SU-DHL-6 (cell line): ENCODE data around the gene PCBP2.

Experiments used
- H2AFZ ChIP-seq: fragments of 200-600 bp; sonication (generic); 2 replicates; pipeline ENCODE4 v1.6.1; 2014; ENCODE audit warnings: low read depth, mild to moderate bottlenecking, moderate library complexity, mixed read lengths, antibody characterized with exemption, low read length; ENCODE audit not compliant: severe bottlenecking
- H3F3A ChIP-seq: fragments of 200-600 bp; shearing (Covaris generic); 2 replicates; pipeline ENCODE4 v1.6.0; 2016; ENCODE audit warnings: antibody characterized with exemption, mild to moderate bottlenecking; ENCODE audit not compliant: insufficient read depth
- H3K27ac ChIP-seq: fragments of 200-600 bp; sonication (generic); 2 replicates; pipeline ENCODE4 v1.5.1; 2016; ENCODE audit warnings: low read depth, mild to moderate bottlenecking, low read length, moderate library complexity, mixed read lengths
- H3K27me3 ChIP-seq: fragments of 200-600 bp; sonication (generic), shearing (Covaris generic); 2 replicates; pipeline ENCODE4 v1.6.0; 2014; ENCODE audit warnings: mild to moderate bottlenecking, low read length
- H3K36me3 ChIP-seq: fragments of 200-600 bp; sonication (generic); 2 replicates; pipeline ENCODE4 v1.6.1; 2014; ENCODE audit warnings: mild to moderate bottlenecking, low read length, mixed read lengths
- H3K4me2 ChIP-seq: fragments of 300-600, 200-600 bp; shearing (Covaris generic), sonication (generic); 2 replicates; pipeline ENCODE4 v1.6.0; 2014; ENCODE audit warnings: low read length, low read depth, mild to moderate bottlenecking; ENCODE audit not compliant: poor library complexity, severe bottlenecking
- H3K4me3 ChIP-seq: fragments of 200-600 bp; sonication (generic); 2 replicates; pipeline ENCODE4 v1.5.1; 2014; ENCODE audit warnings: antibody characterized with exemption, low read length, mild to moderate bottlenecking, mixed read lengths; ENCODE audit not compliant: insufficient read depth, poor library complexity, severe bottlenecking
- H3K79me2 ChIP-seq: fragments of 200-600 bp; sonication (generic); 2 replicates; pipeline ENCODE4 v1.6.1; 2014; ENCODE audit warnings: mild to moderate bottlenecking, low read length, moderate library complexity; ENCODE audit not compliant: insufficient read depth
- H3K9ac ChIP-seq: fragments of 200-600 bp; sonication (generic); 2 replicates; pipeline ENCODE4 v1.7.0; 2014; ENCODE audit warnings: mild to moderate bottlenecking, low read length
- H3K9me2 ChIP-seq: fragments of 200-600 bp; sonication (generic); replicated peaks from 2 replicates; pipeline ENCODE4 v1.6.1; 2014; ENCODE audit warnings: low read length; ENCODE audit not compliant: insufficient read depth
- H3K9me3 ChIP-seq: fragments of 200-600 bp; sonication (generic); 2 replicates; pipeline ENCODE4 v1.6.1; 2014; ENCODE audit warnings: low read length, mixed read lengths; ENCODE audit not compliant: insufficient read depth
- H4K20me1 ChIP-seq: fragments of 200-600 bp; sonication (generic); 2 replicates; pipeline ENCODE4 v1.6.1; 2014; ENCODE audit warnings: low read depth, mild to moderate bottlenecking, antibody characterized with exemption, low read length, moderate library complexity, mixed read lengths
- CTCF ChIP-seq: fragments of 200-600 bp; sonication (generic); IDR thresholded peaks from one replicate; pipeline ENCODE4 v1.5.1; 2017; ENCODE audit warnings: antibody characterized with exemption, mild to moderate bottlenecking, low read length, moderate library complexity; ENCODE audit not compliant: insufficient read depth, poor library complexity, severe bottlenecking
- EZH2phosphoT487 ChIP-seq: fragments of 200-600 bp; sonication (generic), shearing (Covaris generic); conservative IDR thresholded peaks from 2 replicates; pipeline ENCODE4 v1.6.1; 2018; ENCODE audit warnings: mild to moderate bottlenecking, antibody characterized with exemption, low read length, moderate library complexity, mixed read lengths

PCBP2 gene

GRCh38 chr12:53467082-53467481, 15.2 kb downstream of the PCBP2 start:
- Histone ChIP-seq H3F3A (peaks cover 22% of the 10 kb centered on the region), H3K9me2 (no peaks in the 10 kb centered on the region), H3K27ac (no peak overlapping the region), H3K9me3 (no peaks in the 10 kb centered on the region), H3K27me3 (no peaks in the 10 kb centered on the region), H3K4me3 (no peak overlapping the region), H2AFZ (no peak overlapping the region), H3K4me2 (no peak overlapping the region), H3K9ac (no peak overlapping the region), H3K36me3 (peaks cover 75% of the 10 kb centered on the region), H4K20me1 (peaks cover 20% of the 10 kb centered on the region; the same call in 1 of the 2 replicates), H3K79me2 (peaks cover 29% of the 10 kb centered on the region)
- TF ChIP-seq EZH2phosphoT487: no peak
- no peak for TF ChIP-seq CTCF

- Histone ChIP-seq H3K4me2 (no peak overlapping the region), H3K27ac (no peak overlapping the region), H3K9me3 (no peaks in the 10 kb centered on the region), H3K79me2 (peaks cover 29% of the 10 kb centered on the region), H3K36me3 (peaks cover 75% of the 10 kb centered on the region), H3K9ac (no peak overlapping the region), H3K27me3 (no peaks in the 10 kb centered on the region), H3F3A (peaks cover 26% of the 10 kb centered on the region), H4K20me1 (peaks cover 21% of the 10 kb centered on the region; the same call in 1 of the 2 replicates), H3K9me2 (no peaks in the 10 kb centered on the region), H2AFZ (no peak overlapping the region), H3K4me3 (no peak overlapping the region)
- TF ChIP-seq EZH2phosphoT487 (no peak), CTCF (no peak)
Measured at GRCh38 chr12:53467880-53468279, 16.0 kb downstream of the PCBP2 start.

GRCh38 chr12:53468282-53468681, 16.4 kb downstream of the PCBP2 start:
- H3K9me2 ChIP-seq: no peaks in the 10 kb centered on the region
- H3K27me3 ChIP-seq: no peaks in the 10 kb centered on the region
- no peak overlapping the region for H2AFZ ChIP-seq
- peaks cover 72% of the 10 kb centered on the region for H3K36me3 ChIP-seq
- no peaks in the 10 kb centered on the region for H3K9me3 ChIP-seq
- no peak overlapping the region for H3K27ac ChIP-seq
- peaks cover 21% of the 10 kb centered on the region; the same call in 1 of the 2 replicates for H4K20me1 ChIP-seq
- no peak overlapping the region for H3K9ac ChIP-seq
- H3K4me3 ChIP-seq: no peak overlapping the region
- H3F3A ChIP-seq: peaks cover 26% of the 10 kb centered on the region
- H3K4me2 ChIP-seq: no peak overlapping the region
- no peak for TF ChIP-seq EZH2phosphoT487
- no peak for TF ChIP-seq CTCF
- peaks cover 27% of the 10 kb centered on the region for H3K79me2 ChIP-seq
